ENCODE data around the gene RPL36A. TPM values are rescaled to one million over a fixed set of nuclear protein-coding genes. Genes with fewer than 3 reads are reported as not detected.

Gene RPL36A
- polyA plus RNA-seq, 1 of the 3 experiments (the other 2 are of a cell fraction): 3,417 TPM

GRCh38 chrX:101409043-101409442 lies 18.2 kb downstream of the RPL36A start:
- CTCF ChIA-PET: no interaction called here

DNA sequence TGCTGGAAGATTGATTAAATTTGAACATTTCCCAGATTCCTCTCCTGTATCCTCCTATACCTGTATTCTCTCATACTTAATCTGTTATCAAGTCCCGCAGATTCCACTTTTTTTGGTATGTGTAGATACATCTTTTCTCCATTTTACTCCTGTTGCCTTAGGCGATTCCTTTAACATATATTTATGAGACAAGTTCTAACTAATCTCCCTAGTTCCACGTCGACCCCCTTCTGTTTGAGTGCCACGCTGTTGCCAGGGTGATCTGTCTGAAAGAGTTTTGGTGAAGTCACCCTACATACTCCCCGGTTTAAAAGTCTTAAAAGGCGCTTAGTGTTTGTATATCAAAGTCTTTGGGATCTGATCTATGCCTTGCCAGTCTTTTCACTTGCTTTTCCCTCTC lies 19.6 kb downstream of the RPL36A start:
- Histone ChIP-seq H3K27me3 (ENCODE audit: insufficient read depth) (no peaks in the 10 kb centered on the region), H4K20me1 (ENCODE audit: insufficient read depth) (peaks cover 20% of the 10 kb centered on the region; the same call in 1 of the 2 replicates), H3K27ac (ENCODE audit: low read depth in 2 of 2, low read length in 1 of 2) (no peak overlapping the region; a peak in 1 of 4 replicates), H2AFZ (ENCODE audit: low read depth) (no peak overlapping the region), H3K4me3 (ENCODE audit: low read depth in 2 of 2, low read length in 1 of 2) (peak overlapping the region in 1 of 2 experiments; percentile 83; a peak in 1 of 4 replicates), H3K4me1 (ENCODE audit: control insufficient read depth in 1 of 2, insufficient read depth in 2 of 2, low read depth in 1 of 2, low read length in 1 of 2) (peaks cover 0 to 12% of the 10 kb centered on the region in 2 experiments; a peak in 2 of 4 replicates), H3F3A (replicated peaks; ENCODE audit: insufficient read depth) (peaks cover 13% of the 10 kb centered on the region), H3K9ac (peak overlapping the region; percentile 3; the same call in 1 of the 2 replicates), H3K9me3 (no peaks in the 10 kb centered on the region), H3K4me2 (peak overlapping the region; percentile 76), H3K9me2 (no peaks in the 10 kb centered on the region), H3K36me3 (replicated peaks in 1 of 2; ENCODE audit: control insufficient read depth in 1 of 2, insufficient read depth in 2 of 2, low read length in 1 of 2) (peaks cover 21 to 29% of the 10 kb centered on the region in 2 experiments), H3K79me2 (ENCODE audit: insufficient read depth) (peaks cover 64% of the 10 kb centered on the region)
- WGBS (ENCODE audit: low lambda C conversion rate): 66% methylated on average over 7 of the region's 7 CpGs
- TF ChIP-seq, protein P1, sequence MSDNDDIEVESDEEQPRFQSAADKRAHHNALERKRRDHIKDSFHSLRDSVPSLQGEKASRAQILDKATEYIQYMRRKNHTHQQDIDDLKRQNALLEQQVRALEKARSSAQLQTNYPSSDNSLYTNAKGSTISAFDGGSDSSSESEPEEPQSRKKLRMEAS (IDR thresholded peaks at IDR 0.05; ENCODE audit: low read depth): no peak
- no peak for TF ChIP-seq RXRA (IDR thresholded peaks at IDR 0.05; ENCODE audit: borderline replicate concordance, low read depth)
- TF ChIP-seq NRF1 (IDR thresholded peaks at IDR 0.05; ENCODE audit: low read depth, low read length): no peak
- no peak for TF ChIP-seq TEAD4 (IDR thresholded peaks at IDR 0.05; ENCODE audit: borderline replicate concordance, insufficient read depth)
- TF ChIP-seq CHD2 (IDR thresholded peaks at IDR 0.05; ENCODE audit: low read length, partially characterized antibody): no peak
- TF ChIP-seq, protein P2, sequence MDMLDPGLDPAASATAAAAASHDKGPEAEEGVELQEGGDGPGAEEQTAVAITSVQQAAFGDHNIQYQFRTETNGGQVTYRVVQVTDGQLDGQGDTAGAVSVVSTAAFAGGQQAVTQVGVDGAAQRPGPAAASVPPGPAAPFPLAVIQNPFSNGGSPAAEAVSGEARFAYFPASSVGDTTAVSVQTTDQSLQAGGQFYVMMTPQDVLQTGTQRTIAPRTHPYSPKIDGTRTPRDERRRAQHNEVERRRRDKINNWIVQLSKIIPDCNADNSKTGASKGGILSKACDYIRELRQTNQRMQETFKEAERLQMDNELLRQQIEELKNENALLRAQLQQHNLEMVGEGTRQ (IDR thresholded peaks at IDR 0.05; ENCODE audit: borderline replicate concordance, low read depth, low read length): no peak
- no peak for TF ChIP-seq CTCF (IDR thresholded peaks at IDR 0.05)
- TF ChIP-seq USF1 (IDR thresholded peaks at IDR 0.05; ENCODE audit: borderline replicate concordance, low read depth): no peak
- no peak for TF ChIP-seq FOSL2 (IDR thresholded peaks at IDR 0.05; ENCODE audit: borderline replicate concordance, low read depth)
- no peak for TF ChIP-seq GABPA (IDR thresholded peaks at IDR 0.05; ENCODE audit: low read depth)
- TF ChIP-seq YY1 (IDR thresholded peaks at IDR 0.05; ENCODE audit: low read depth): no peak
- no peak for TF ChIP-seq RCOR1 (IDR thresholded peaks at IDR 0.05; ENCODE audit: low read length)
- no peak for TF ChIP-seq ELF1 (IDR thresholded peaks at IDR 0.05)
- no peak for TF ChIP-seq PBX3 (IDR thresholded peaks at IDR 0.05)
- TF ChIP-seq, protein P3, sequence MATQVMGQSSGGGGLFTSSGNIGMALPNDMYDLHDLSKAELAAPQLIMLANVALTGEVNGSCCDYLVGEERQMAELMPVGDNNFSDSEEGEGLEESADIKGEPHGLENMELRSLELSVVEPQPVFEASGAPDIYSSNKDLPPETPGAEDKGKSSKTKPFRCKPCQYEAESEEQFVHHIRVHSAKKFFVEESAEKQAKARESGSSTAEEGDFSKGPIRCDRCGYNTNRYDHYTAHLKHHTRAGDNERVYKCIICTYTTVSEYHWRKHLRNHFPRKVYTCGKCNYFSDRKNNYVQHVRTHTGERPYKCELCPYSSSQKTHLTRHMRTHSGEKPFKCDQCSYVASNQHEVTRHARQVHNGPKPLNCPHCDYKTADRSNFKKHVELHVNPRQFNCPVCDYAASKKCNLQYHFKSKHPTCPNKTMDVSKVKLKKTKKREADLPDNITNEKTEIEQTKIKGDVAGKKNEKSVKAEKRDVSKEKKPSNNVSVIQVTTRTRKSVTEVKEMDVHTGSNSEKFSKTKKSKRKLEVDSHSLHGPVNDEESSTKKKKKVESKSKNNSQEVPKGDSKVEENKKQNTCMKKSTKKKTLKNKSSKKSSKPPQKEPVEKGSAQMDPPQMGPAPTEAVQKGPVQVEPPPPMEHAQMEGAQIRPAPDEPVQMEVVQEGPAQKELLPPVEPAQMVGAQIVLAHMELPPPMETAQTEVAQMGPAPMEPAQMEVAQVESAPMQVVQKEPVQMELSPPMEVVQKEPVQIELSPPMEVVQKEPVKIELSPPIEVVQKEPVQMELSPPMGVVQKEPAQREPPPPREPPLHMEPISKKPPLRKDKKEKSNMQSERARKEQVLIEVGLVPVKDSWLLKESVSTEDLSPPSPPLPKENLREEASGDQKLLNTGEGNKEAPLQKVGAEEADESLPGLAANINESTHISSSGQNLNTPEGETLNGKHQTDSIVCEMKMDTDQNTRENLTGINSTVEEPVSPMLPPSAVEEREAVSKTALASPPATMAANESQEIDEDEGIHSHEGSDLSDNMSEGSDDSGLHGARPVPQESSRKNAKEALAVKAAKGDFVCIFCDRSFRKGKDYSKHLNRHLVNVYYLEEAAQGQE (IDR thresholded peaks at IDR 0.05; ENCODE audit: low read depth, low read length): no peak
- no peak for TF ChIP-seq RAD21 (IDR thresholded peaks at IDR 0.05; ENCODE audit: low read length)
- TF ChIP-seq MXI1 (IDR thresholded peaks at IDR 0.05; ENCODE audit: low read depth, low read length): no peak
- no peak for TF ChIP-seq SMC3 (IDR thresholded peaks at IDR 0.05; ENCODE audit: low read depth, low read length)
- POLR2A ChIA-PET: no interaction called here
- DNase-seq: no peak
- CTCF ChIA-PET: no interaction called here

More at GRCh38 chrX:101409043-101409442, 18.2 kb downstream of the RPL36A start:
- 23% methylated on average over 6 of the region's 6 CpGs for WGBS (ENCODE audit: low lambda C conversion rate)
- Histone ChIP-seq H3K4me2 (peak overlapping the region; percentile 76), H3K9ac (peak overlapping the region; percentile 91), H3K9me2 (no peaks in the 10 kb centered on the region), H3K27ac (ENCODE audit: low read depth in 2 of 2, low read length in 1 of 2) (peak overlapping the region; percentile 86 to 90; a peak in 2 of 4 replicates), H3K79me2 (ENCODE audit: insufficient read depth) (peaks cover 72% of the 10 kb centered on the region), H4K20me1 (ENCODE audit: insufficient read depth) (peaks cover 20% of the 10 kb centered on the region; the same call in 1 of the 2 replicates), H3K9me3 (no peaks in the 10 kb centered on the region), H3K4me1 (ENCODE audit: control insufficient read depth in 1 of 2, insufficient read depth in 2 of 2, low read depth in 1 of 2, low read length in 1 of 2) (peaks cover 0 to 12% of the 10 kb centered on the region in 2 experiments; a peak in 2 of 4 replicates), H3F3A (replicated peaks; ENCODE audit: insufficient read depth) (peaks cover under 1% of the 10 kb centered on the region), H3K36me3 (replicated peaks in 1 of 2; ENCODE audit: control insufficient read depth in 1 of 2, insufficient read depth in 2 of 2, low read length in 1 of 2) (peaks cover 20 to 24% of the 10 kb centered on the region in 2 experiments), H3K4me3 (ENCODE audit: low read depth in 2 of 2, low read length in 1 of 2) (peak overlapping the region; percentile 83 to 88), H2AFZ (ENCODE audit: low read depth) (no peak overlapping the region), H3K27me3 (ENCODE audit: insufficient read depth) (no peaks in the 10 kb centered on the region)
- no peak for DNase-seq
- POLR2A ChIA-PET: no interaction called here
- TF ChIP-seq FOXM1 (IDR thresholded peaks at IDR 0.05; ENCODE audit: low read depth) (no peak), EZH2phosphoT487 (IDR thresholded peaks at IDR 0.05; ENCODE audit: borderline replicate concordance, low read depth) (no peak), TEAD4 (IDR thresholded peaks at IDR 0.05; ENCODE audit: borderline replicate concordance, insufficient read depth) (no peak), TAF1 (IDR thresholded peaks at IDR 0.05; ENCODE audit: borderline replicate concordance, low read depth, low read length) (no peak), POLR2AphosphoS5 (IDR thresholded peaks at IDR 0.05; ENCODE audit: low read depth, low read length) (no peak)

Measured in SK-N-SH (cell line).